NOMO-1 treated with dmso at 0.1 percent for 144 hours (cell line): ENCODE results near the gene AOC3.
"Not testable (repeated sequence)": the region's sequence is repeated elsewhere in the genome, so short reads cannot be mapped to it uniquely, and the experiment has no call there.

Experiments used
- DNase-seq: peaks from one replicate; lab custom pipeline; 2025; ENCODE audit not compliant: unreplicated experiment; lab: John Stamatoyannopoulos, UW

The AOC3 gene

DNA sequence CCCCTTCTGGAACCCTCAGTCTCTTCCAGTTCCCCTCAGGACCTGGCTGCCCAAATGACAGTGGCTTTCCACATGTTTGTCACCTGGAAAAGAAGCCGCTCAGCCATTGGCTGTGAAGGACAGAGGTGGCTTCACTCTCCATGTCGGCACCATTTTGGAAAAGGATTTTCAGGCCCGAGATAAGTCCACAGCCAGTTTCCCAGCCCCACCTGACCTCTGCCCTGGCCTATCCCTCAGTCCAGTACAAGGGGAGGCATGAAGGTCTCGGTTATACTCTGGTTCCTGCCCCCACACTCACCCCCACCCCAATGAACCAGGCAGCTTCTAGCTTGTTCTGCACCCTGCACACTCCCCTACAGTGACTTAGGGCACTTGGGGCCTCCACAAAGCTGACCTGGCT, 15.2 kb downstream of the AOC3 start:
- no peak for DNase-seq

DNA sequence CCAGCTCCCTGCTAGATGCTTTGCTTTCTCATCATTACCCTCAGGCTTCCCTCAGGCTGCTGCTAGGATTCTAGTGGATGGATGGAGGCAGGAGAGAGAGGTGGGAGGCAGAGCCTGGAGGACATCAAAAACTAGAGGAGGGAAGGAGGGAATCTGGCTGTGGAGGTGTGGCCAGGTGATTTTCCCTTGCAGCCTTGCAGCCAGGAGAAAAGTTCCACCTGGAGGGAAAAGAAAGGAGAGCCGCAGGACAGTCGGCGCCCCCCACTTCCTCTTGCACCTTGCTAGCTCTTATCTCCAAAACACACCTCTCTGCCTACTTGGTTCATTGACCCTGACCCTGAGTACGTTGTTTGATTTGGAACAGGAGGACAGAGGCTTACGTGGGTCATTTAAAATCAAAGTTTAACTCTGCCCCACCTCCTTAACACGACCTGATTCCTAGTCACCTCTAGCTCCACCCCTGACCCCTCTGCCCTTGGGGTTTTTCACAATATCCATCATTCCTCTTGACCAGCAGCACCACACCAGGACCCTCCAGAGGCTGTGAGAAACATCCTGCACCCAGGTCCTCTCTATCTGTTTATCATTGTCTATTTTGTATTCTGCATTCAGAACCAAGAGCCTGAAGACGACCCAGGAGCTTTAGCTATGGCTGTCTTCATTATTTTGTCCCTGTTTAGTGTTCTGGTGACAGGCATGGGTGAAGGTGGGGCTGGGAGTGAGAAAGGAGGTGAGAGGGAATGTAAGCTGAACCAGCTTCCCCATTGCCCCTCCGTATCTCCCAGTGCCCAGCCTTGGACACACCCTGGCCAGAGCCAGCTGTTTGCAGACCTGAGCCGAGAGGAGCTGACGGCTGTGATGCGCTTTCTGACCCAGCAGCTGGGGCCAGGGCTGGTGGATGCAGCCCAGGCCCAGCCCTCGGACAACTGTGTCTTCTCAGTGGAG, 15.9 kb downstream of the AOC3 start:
- DNase-seq = no peak

DNA sequence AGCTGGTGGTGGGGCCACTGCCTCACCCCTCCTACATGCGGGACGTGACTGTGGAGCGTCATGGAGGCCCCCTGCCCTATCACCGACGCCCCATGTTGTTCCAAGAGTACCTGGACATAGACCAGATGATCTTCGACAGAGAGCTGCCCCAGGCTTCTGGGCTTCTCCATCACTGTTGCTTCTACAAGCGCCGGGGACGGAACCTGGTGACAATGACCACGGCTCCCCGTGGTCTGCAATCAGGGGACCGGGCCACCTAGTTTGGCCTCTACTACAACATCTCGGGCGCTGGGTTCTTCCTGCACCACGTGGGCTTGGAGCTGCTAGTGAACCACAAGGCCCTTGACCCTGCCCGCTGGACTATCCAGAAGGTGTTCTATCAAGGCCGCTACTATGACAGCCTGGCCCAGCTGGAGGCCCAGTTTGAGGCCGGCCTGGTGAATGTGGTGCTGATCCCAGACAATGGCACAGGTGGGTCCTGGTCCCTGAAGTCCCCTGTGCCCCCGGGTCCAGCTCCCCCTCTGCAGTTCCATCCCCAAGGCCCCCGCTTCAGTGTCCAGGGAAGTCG, 16.8 kb downstream of the AOC3 start:
- not testable (repeated sequence) for DNase-seq

DNA sequence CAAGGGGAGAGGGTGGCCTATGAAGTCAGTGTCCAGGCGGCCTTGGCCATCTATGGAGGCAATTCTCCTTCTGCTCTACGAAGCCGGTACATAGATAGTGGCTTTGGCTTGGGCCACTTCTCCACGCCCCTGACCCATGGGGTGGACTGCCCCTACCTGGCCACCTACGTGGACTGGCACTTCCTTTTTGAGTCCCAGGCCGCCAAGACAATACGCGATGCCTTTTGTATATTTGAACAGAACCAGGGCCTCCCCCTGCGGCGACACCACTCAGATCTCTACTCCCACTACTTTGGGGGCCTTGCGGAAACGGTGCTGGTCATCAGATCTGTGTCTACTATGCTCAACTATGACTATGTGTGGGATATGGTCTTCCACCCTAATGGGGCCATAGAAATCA, 17.3 kb downstream of the AOC3 start:
- no peak for DNase-seq

DNA sequence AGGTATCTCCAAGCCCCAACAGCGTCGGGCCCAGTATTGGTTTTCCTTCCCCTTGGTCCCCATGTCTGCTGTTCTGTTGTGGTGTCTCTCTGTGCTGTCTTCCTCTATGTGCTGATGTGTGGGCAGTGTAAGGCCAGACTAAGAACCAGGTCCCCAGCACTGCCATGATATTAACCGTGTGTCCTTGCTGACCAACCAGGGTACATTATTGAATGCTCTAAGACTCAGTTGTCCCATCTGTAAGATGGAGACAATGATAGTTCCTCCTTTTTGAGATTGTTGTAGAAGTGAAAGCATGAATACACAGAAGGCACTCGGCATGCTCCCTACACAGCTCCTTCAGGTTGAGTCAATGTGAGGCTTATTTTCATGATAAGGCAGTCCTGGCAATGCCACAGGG, 20.6 kb downstream of the AOC3 start:
- no peak for DNase-seq

- DNase-seq = no peak
Measured at GRCh38 chr17:42872251-42872965, 21.4 kb downstream of the AOC3 start.

DNA sequence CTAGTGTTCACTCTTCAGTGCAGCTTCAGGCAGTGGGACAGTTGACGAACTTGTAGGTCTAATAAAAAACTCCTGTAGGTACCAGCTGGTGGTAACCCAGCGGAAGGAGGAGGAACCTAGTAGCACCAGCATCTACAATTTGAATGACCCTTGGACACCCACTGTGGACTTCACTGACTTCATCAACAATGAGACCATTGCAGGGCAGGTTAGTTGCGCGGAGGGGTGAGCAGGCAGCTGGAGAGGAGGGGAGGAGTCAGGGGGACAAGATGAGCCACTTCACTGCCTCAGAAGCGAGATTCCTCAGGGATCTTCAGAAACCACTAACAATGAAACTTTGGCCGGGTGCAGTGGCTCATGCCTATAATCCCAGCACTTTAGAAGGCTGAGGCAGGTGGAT, 22.3 kb downstream of the AOC3 start:
- DNase-seq = no peak

DNA sequence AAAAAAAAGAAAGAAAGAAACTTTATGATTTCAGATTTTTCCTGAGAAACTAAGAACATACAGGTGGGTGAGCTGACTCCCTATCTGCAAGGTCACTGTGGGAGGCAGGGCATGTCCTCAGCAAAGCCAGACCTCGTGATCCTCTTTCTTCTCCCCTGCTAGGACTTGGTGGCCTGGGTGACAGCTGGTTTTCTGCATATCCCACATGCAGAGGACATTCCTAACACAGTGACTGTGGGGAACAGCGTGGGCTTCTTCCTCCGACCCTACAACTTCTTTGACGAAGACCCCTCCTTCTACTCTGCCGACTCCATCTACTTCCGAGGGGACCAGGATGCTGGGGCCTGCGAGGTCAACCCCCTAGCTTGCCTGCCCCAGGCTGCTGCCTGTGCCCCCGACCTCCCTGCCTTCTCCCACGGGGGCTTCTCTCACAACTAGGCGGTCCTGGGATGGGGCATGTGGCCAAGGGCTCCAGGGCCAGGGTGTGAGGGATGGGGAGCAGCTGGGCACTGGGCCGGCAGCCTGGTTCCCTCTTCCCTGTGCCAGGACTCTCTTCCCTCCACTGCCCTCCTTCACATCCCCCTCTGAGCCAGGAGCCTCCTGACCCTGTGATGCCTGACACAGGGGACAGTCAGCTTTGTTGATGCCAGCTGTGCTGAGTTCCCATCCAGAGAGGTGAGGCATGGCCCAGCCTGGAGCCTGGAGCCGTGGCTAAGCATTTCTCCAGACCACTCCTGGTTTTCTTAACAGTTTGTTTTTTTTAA, 23.1 kb downstream of the AOC3 start:
- DNase-seq = not testable (repeated sequence)

- DNase-seq = no peak
Measured at GRCh38 chr17:42877037-42877436, 26.0 kb downstream of the AOC3 start.

GRCh38 chr17:42878123-42878880, 27.3 kb downstream of the AOC3 start:
- DNase-seq = no peak

- DNase-seq = no peak
Measured at GRCh38 chr17:42878924-42879595, 28.1 kb downstream of the AOC3 start.

GRCh38 chr17:42879596-42879985, 28.6 kb downstream of the AOC3 start:
- no peak for DNase-seq

DNA sequence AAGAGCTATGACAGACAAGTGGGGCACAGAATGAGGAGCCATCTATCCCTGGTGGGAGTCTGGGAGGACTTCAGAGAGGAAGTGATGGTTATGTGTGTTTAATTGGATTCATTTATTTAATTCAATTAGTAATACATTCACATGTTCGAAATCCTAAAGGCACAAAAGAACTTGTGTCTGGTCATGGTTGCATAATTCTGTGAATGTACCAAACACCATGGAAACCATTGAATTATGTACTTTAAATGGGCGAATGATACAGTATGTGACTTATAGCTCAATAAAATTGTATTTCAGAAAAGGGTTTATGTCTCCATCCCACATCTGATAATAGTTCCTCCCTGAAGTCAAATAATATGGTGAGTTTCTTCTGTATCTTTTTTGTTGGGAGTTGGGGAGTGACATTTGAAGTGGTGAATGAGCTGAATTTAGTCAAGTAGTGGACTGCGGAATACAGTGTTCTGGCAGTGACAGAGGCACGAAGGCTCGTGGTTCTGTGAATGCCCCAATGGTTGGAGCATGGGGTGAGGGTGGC, 29.8 kb downstream of the AOC3 start:
- no peak for DNase-seq

GRCh38 chr17:42881706-42882105, 30.7 kb downstream of the AOC3 start:
- not testable (repeated sequence) for DNase-seq

DNA sequence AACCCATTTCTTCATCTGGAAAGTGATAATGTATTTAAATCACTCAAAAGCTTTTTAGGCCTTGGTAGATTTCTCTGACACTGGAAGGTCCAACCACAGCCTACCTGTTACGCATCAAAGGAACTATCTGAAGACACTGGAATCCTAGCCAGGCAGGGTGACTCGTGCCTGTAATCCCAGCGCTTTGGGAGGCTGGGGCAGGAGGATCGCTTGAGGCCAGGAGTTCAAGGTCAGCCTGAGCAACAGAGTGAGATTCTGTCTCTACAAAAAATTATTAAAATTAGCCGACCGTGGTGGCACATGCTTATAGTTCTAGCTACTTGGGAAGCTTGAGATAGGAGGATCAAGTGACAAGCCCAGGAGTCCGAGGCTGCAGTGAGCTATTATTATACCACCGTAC, 31.2 kb downstream of the AOC3 start:
- no peak for DNase-seq

GRCh38 chr17:42883802-42884558, 33.0 kb downstream of the AOC3 start:
- no peak for DNase-seq

GRCh38 chr17:42885806-42886205, 34.8 kb downstream of the AOC3 start:
- DNase-seq = not testable (repeated sequence)

DNA sequence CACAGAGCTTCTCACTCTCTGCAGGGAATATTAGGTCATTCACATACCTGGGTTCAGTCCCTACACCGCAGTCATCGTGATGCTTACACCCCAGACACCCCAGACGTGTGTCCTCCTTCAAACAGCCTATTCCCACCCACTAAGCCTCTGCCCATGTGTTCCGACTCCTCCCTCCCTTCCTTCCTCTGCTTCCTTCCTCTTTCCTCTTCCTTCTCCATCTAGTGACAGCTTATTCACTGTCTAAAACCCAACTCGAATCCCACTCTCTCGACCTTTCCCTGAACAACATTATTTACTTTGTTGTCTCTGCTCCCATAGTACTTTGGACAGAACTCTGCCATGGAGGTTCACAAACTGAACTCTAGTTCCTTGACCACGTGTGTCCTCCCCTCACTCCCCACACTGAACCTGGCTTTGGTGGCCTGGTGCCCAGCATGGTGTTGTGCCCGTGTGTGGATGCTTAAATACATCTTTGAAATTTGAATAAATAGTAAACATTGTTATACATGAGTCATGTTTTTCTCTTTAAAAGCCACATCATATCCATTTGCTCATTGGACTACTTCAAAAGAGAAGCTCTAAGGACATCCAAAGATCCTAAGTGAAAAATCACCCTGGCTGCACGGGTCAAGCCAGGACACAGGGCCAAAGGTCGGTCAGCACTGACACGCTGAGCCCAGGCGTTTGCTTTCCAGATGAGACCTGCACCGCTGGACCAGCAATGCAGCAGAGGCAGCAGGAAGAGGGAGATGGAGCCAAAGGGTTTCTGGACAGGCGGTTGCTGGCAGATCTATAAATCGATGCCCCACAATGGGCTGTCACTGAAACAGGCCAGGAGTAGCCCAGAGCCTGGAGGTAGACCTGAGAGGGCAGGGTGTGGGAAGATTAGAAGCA, 35.5 kb downstream of the AOC3 start:
- no peak for DNase-seq
